Thoracic aorta (tissue), 2 donors: ENCODE results near the gene ADGRE1. TPM values are rescaled to one million over a fixed set of nuclear protein-coding genes. Genes with fewer than 3 reads are reported as not detected.

ENCODE experiments used
- ATAC-seq: fragments of 150-250 bp; one replicate; pipeline ENCODE4 v1.8.0; 2017; ENCODE audit warnings: low read depth; ENCODE audit not compliant: insufficient number of reproducible peaks, low FRiP score
- DNase-seq: peaks from one replicate; pipeline ENCODE4 v3.0.0-alpha.2; 2020; ENCODE audit warnings: low spot score
- H3K27ac ChIP-seq, 2 donors: fragments of 200-600 bp; sonication (generic); 1 replicate in 1 of 2; 2 replicates in 1 of 2; pipeline ENCODE4 v1.5.1; 2016; ENCODE audit warnings: mild to moderate bottlenecking in 2 of 2, moderate library complexity in 2 of 2
- H3K27me3 ChIP-seq: fragments of 200-600 bp; sonication (generic); replicated peaks from 2 replicates; pipeline ENCODE4 v1.6.0; 2016; ENCODE audit warnings: mild to moderate bottlenecking; ENCODE audit not compliant: insufficient read depth
- H3K36me3 ChIP-seq: fragments of 200-600 bp; sonication (generic); one replicate; pipeline ENCODE4 v1.5.1; 2016
- H3K4me1 ChIP-seq, 2 donors: fragments of 200-600 bp; sonication (generic); 1 replicate in 1 of 2; 2 replicates in 1 of 2; pipeline versions ENCODE4 v1.5.1 to v1.6.0; 2016; ENCODE audit warnings: low read depth in 2 of 2, mild to moderate bottlenecking in 1 of 2; ENCODE audit not compliant: control insufficient read depth in 1 of 2
- H3K4me3 ChIP-seq: fragments of 200-600 bp; sonication (generic); 2 replicates; pipeline ENCODE4 v1.5.1; 2016; ENCODE audit warnings: mild to moderate bottlenecking
- H3K9me3 ChIP-seq: fragments of 200-600 bp; sonication (generic); 2 replicates; pipeline ENCODE4 v1.5.1; 2016
- total RNA-seq, 2 donors: library from RNA; depleted of rRNA; stranded (reverse); fragments of >200 nt; gene quantifications; one replicate each; pipeline versions ENCODE4 v1.1.0 to v1.2.3, GENCODE V29; 2016
- TF ChIP-seq, protein P1 (sequence below): fragments of 200-600 bp; sonication (generic); IDR thresholded peaks from one replicate; pipeline ENCODE4 v1.5.1; 2019; ENCODE audit warnings: antibody characterized with exemption

The ADGRE1 gene
- total RNA-seq, 2 donors from 2014 or later = 0.41 to 0.42 TPM

GRCh38 chr19:6903446-6903845 lies 16.1 kb downstream of the ADGRE1 start:
- H3K9me3 ChIP-seq = peaks cover 13% of the 10 kb centered on the region
- H3K27ac ChIP-seq = no peak overlapping the region
- ATAC-seq (no peak), DNase-seq (no peak)
- no peaks in the 10 kb centered on the region for H3K4me1 ChIP-seq
- no peak overlapping the region for H3K4me3 ChIP-seq
- TF ChIP-seq, protein P1, sequence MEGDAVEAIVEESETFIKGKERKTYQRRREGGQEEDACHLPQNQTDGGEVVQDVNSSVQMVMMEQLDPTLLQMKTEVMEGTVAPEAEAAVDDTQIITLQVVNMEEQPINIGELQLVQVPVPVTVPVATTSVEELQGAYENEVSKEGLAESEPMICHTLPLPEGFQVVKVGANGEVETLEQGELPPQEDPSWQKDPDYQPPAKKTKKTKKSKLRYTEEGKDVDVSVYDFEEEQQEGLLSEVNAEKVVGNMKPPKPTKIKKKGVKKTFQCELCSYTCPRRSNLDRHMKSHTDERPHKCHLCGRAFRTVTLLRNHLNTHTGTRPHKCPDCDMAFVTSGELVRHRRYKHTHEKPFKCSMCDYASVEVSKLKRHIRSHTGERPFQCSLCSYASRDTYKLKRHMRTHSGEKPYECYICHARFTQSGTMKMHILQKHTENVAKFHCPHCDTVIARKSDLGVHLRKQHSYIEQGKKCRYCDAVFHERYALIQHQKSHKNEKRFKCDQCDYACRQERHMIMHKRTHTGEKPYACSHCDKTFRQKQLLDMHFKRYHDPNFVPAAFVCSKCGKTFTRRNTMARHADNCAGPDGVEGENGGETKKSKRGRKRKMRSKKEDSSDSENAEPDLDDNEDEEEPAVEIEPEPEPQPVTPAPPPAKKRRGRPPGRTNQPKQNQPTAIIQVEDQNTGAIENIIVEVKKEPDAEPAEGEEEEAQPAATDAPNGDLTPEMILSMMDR = no peak
- H3K36me3 ChIP-seq = no peaks in the 10 kb centered on the region
- no peaks in the 10 kb centered on the region for H3K27me3 ChIP-seq

- peaks cover 7% of the 10 kb centered on the region for H3K9me3 ChIP-seq
- TF ChIP-seq, protein P1 = no peak
- H3K27ac ChIP-seq = no peak overlapping the region
- no peaks in the 10 kb centered on the region for H3K4me1 ChIP-seq
- DNase-seq = no peak
- no peak overlapping the region for H3K4me3 ChIP-seq
- ATAC-seq = no peak
- H3K36me3 ChIP-seq = no peaks in the 10 kb centered on the region
- H3K27me3 ChIP-seq = no peaks in the 10 kb centered on the region
These were observed 19.2 kb downstream of the ADGRE1 start for GRCh38 chr19:6906559-6907060.

DNA sequence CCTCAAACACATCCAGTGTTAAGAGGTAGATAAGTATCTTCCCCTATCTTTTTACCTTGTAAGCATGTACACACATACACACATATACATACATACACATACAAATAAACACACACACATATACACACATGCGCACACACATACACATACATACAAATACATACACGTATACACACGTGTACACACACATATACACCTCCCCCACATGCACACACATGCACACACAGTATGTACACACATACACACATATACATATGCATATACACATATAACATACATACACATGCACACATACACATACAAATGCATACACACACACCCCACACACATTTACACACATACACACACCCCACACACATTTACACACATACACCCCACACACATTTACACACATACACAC lies 24.1 kb downstream of the ADGRE1 start:
- ATAC-seq (no peak), DNase-seq (no peak)
- peaks cover 15% of the 10 kb centered on the region for H3K9me3 ChIP-seq
- TF ChIP-seq, protein P1 = no peak
- no peaks in the 10 kb centered on the region for H3K36me3 ChIP-seq
- H3K27me3 ChIP-seq = no peaks in the 10 kb centered on the region
- no peak overlapping the region for H3K27ac ChIP-seq
- no peak overlapping the region for H3K4me3 ChIP-seq
- no peaks in the 10 kb centered on the region for H3K4me1 ChIP-seq

GRCh38 chr19:6914321-6914720 lies 26.9 kb downstream of the ADGRE1 start:
- Histone ChIP-seq H3K27me3 (no peaks in the 10 kb centered on the region), H3K9me3 (peaks cover 10% of the 10 kb centered on the region), H3K36me3 (no peaks in the 10 kb centered on the region), H3K4me1 (no peaks in the 10 kb centered on the region), H3K27ac (no peak overlapping the region), H3K4me3 (no peak overlapping the region)
- TF ChIP-seq, protein P1 = no peak
- ATAC-seq (no peak), DNase-seq (no peak)

GRCh38 chr19:6916952-6917351 lies 29.6 kb downstream of the ADGRE1 start:
- ATAC-seq (no peak), DNase-seq (no peak)
- Histone ChIP-seq H3K27ac (no peak overlapping the region), H3K27me3 (no peaks in the 10 kb centered on the region), H3K36me3 (no peaks in the 10 kb centered on the region), H3K9me3 (peaks cover 10% of the 10 kb centered on the region), H3K4me3 (no peak overlapping the region), H3K4me1 (no peaks in the 10 kb centered on the region)
- TF ChIP-seq, protein P1 = no peak
